HCT116 (cell line): ENCODE measurements around the gene MADCAM1. TPM values are rescaled to one million over a fixed set of nuclear protein-coding genes. Genes with fewer than 3 reads are reported as not detected.
A peak's percentile ranks its signal among the peaks of the same experiment; 100 is the strongest.

Source experiments
- ATAC-seq: fragments of 200-7000 bp; cut with Tn5 transposase; 2 replicates; pipeline ENCODE4 v1.9.1; 2020; ENCODE audit warnings: mild to moderate bottlenecking, moderate library complexity
- BruUV-seq: library from RNA; stranded (reverse); fragments of 400-500 nt; replicated peaks from 2 replicates; lab custom pipeline; 2021; lab: Mats Ljungman, UMichigan
- CTCF ChIA-PET: fragments of 300-600 bp; sonication (Branson Sonifier 250); formaldehyde crosslinking; loops from one replicate; lab custom pipeline; 2021; ENCODE audit warnings: antibody characterized with exemption; lab: Charles Lee
- POLR2A ChIA-PET: fragments of 300-600, 350-600 bp; sonication (Branson Sonifier 250); formaldehyde crosslinking; loops from one replicate; lab custom pipeline; 2021; ENCODE audit warnings: antibody characterized with exemption; lab: Charles Lee
- RAD21 ChIA-PET, 2 experiments: fragments of 300-600 bp; sonication (Branson Sonifier 250); formaldehyde crosslinking; loops; one replicate each; lab custom pipeline; 2023; ENCODE audit warnings: low total read pairs in 2 of 2; ENCODE audit not compliant: uncharacterized antibody in 2 of 2, unreplicated experiment in 2 of 2, low non-redundant PET in 1 of 2; lab: Charles Lee
- DNase-seq: peaks from one replicate; pipeline ENCODE4 v3.0.0-alpha.2; 2010; ENCODE audit warnings: low read depth, low spot score
- H2AFZ ChIP-seq: fragments of 200-600 bp; shearing (Covaris generic), sonication (generic); 2 replicates; pipeline ENCODE4 v1.6.1; 2017; ENCODE audit warnings: low read depth, mixed run types, mixed read lengths, antibody characterized with exemption, low read length; ENCODE audit not compliant: poor library complexity, severe bottlenecking
- H3K27ac ChIP-seq: 2 replicates; pipeline ENCODE4 v1.5.1; 2012; ENCODE audit warnings: low read depth, low read length
- H3K27me3 ChIP-seq: fragments of 200-600 bp; sonication (generic); 2 replicates; pipeline ENCODE4 v1.6.1; 2016; ENCODE audit warnings: mixed run types, low read length, mixed read lengths; ENCODE audit not compliant: insufficient read depth
- H3K36me3 ChIP-seq, 2 experiments: fragments of 200-500 bp in 1 of 2; fragments of 200-600 bp in 1 of 2; sonication (Bioruptor generic) in 1 of 2; sonication (generic) in 1 of 2; 2 replicates each; pipeline versions ENCODE4 v1.5.1 to v1.6.1; 2014 to 2016; ENCODE audit warnings: low read length in 2 of 2, inconsistent platforms in 1 of 2, mixed read lengths in 1 of 2, mixed run types in 1 of 2; ENCODE audit not compliant: insufficient read depth in 2 of 2, control insufficient read depth in 1 of 2
- H3K4me1 ChIP-seq, 2 experiments: fragments of 200-600 bp in 1 of 2; sonication (generic) in 1 of 2; 2 replicates each; pipeline versions ENCODE4 v1.5.1 to v1.6.1; 2012 to 2017; ENCODE audit warnings: low read length in 2 of 2, inconsistent platforms in 1 of 2, mild to moderate bottlenecking in 1 of 2, mixed read lengths in 1 of 2, mixed run types in 1 of 2, moderate library complexity in 1 of 2; ENCODE audit not compliant: insufficient read depth in 2 of 2, control insufficient read depth in 1 of 2
- H3K4me2 ChIP-seq: fragments of 200-600 bp; sonication (generic); 2 replicates; pipeline ENCODE4 v1.6.1; 2017; ENCODE audit warnings: mixed run types, low read length, mixed read lengths
- H3K4me3 ChIP-seq, 2 experiments: fragments of 200-600 bp in 1 of 2; sonication (generic) in 1 of 2; replicated peaks in 1 of 2; 2 replicates each; pipeline ENCODE4 v1.5.1; 2011 to 2016; ENCODE audit warnings: low read length in 2 of 2, control low read depth in 1 of 2, low read depth in 1 of 2, mild to moderate bottlenecking in 1 of 2, mixed read lengths in 1 of 2, mixed run types in 1 of 2
- H3K79me2 ChIP-seq: fragments of 200-600 bp; sonication (generic); 2 replicates; pipeline ENCODE4 v1.6.1; 2017; ENCODE audit warnings: mild to moderate bottlenecking, mixed run types, low read length, moderate library complexity, mixed read lengths; ENCODE audit not compliant: insufficient read depth
- H3K9ac ChIP-seq: fragments of 200-600 bp; sonication (generic); 2 replicates; pipeline ENCODE4 v1.6.1; 2016; ENCODE audit warnings: low read length, mixed read lengths
- H3K9me2 ChIP-seq: fragments of 200-600 bp; sonication (generic), shearing (Covaris generic); 2 replicates; pipeline ENCODE4 v1.6.1; 2017; ENCODE audit warnings: mixed run types, mild to moderate bottlenecking, moderate library complexity; ENCODE audit not compliant: insufficient read depth
- H3K9me3 ChIP-seq, 2 experiments: fragments of 200-500 bp in 1 of 2; fragments of 200-600 bp in 1 of 2; sonication (Bioruptor generic) in 1 of 2; sonication (generic) in 1 of 2; 2 replicates each; pipeline ENCODE4 v1.6.1; 2014 to 2017; ENCODE audit warnings: low read length in 2 of 2, mixed read lengths in 2 of 2, inconsistent platforms in 1 of 2, low read depth in 1 of 2, mild to moderate bottlenecking in 1 of 2, mixed run types in 1 of 2, moderate library complexity in 1 of 2; ENCODE audit not compliant: control insufficient read depth in 1 of 2, insufficient read depth in 1 of 2
- H4K20me1 ChIP-seq: fragments of 200-600 bp; sonication (generic), shearing (Covaris generic); 2 replicates; pipeline ENCODE4 v1.6.1; 2017; ENCODE audit warnings: mixed run types, mild to moderate bottlenecking, moderate library complexity; ENCODE audit not compliant: insufficient read depth
- RAD21 ChIP-seq: IDR thresholded peaks from 2 replicates; pipeline ENCODE4 v1.6.1; 2012; ENCODE audit warnings: low read depth, mild to moderate bottlenecking
- YY1 ChIP-seq: IDR thresholded peaks from 2 replicates; pipeline ENCODE4 v1.6.1; 2011; ENCODE audit warnings: low read length, low read depth, moderate library complexity, mild to moderate bottlenecking; ENCODE audit not compliant: insufficient replicate concordance; ENCODE audit errors: extremely low read depth
- ZFX ChIP-seq: fragments of 450-650 bp; IDR thresholded peaks from 2 replicates; pipeline ENCODE4 v1.6.1; 2017
- ZNF274 ChIP-seq: fragments of 200-500 bp; sonication (Bioruptor generic); IDR thresholded peaks from 2 replicates; pipeline ENCODE4 v1.6.1; 2014; ENCODE audit warnings: mild to moderate bottlenecking, low read depth, low read length, inconsistent platforms
- intact Hi-C: fragments of 100-400 bp; cut with micrococcal nuclease; formaldehyde crosslinking; loops from 2 replicates; pipeline ENCODE4 v1.10.0; 2022
- total RNA-seq: library from RNA; stranded (reverse); gene quantifications from one replicate; pipeline ENCODE4 v1.2.1, GENCODE V29; 2021; ENCODE audit not compliant: unreplicated experiment
- TF ChIP-seq, protein P1 (sequence below): IDR thresholded peaks from 2 replicates; pipeline ENCODE4 v1.6.1; 2012; ENCODE audit warnings: low read depth

MADCAM1 gene
- total RNA-seq, 1 experiment from 2014 or later, result 0.57 TPM

DNA sequence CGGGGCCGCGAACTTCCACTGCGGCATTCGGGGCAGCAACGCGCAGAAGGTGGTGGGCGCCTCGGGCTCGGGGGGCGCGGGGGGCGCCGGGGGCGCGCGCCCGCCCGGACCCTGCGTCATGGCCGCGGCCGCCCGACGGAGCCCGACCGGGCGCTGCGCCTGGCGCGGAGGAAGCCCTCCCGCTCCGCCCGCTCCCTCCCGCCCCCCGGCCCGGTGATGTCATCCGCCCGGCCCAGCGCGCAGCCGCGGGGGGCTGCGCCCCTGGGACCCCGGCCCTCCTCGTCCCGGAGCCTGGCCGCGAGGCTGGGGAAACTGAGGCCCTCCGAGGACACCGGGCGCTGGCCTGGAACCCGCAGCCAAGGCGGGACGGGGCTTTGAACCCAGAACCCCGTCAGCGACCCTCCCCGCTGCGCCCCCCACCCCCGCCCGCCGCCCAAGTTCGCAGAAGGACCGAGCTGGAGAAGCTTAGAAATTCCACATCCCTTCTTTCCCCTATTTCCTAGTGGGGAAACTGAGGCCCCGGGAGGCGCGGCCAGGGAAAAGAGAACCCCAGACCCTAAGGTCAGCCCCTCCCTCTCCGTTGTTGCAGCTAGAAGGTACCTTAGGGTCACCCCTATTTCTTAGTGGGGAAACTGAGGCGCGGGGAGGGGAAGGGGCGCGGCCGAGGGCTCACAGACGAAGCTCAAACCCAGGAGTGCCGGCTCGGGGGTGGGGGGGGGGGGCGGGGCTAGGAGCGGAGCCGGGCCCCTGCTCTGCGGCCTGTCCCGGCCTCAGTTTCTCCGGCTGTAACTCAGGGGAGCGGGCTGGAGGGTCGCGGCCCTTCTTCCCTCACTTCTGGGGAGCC is 35.2 kb upstream of the MADCAM1 start, which contains the start of gene SHC2:
SHC2 (minus strand) TSS at position 157 of the 844 bp plus-strand sequence; CDS start at position 120, 37 bp downstream.
- intact Hi-C loops, result no loop called here
- Histone ChIP-seq H2AFZ (peak within 1 kb of the TSS; percentile 61), H3K9ac (peak within 1 kb of the TSS; percentile 57), H3K36me3 (no peaks in the 10 kb centered on the region), H3K4me1 (peaks cover 7 to 24% of the 10 kb centered on the region in 2 experiments; a peak in 3 of 4 replicates), H3K79me2 (no peaks in the 10 kb centered on the region), H3K9me3 (no peaks in the 10 kb centered on the region), H3K4me2 (peak within 1 kb of the TSS; percentile 96), H3K27me3 (no peaks in the 10 kb centered on the region), H3K27ac (peak within 1 kb of the TSS; percentile 62; the same call in 1 of the 2 replicates), H3K4me3 (peak within 1 kb of the TSS; percentile 63 to 66), H4K20me1 (no peaks in the 10 kb centered on the region), H3K9me2 (no peaks in the 10 kb centered on the region)
- ATAC-seq (no peak), DNase-seq (no peak)
- BruUV-seq, result no TSS peak
- RAD21 ChIA-PET, result no interaction called here
- TF ChIP-seq RAD21 (no peak), ZNF274 (no peak), ZFX (no peak), YY1 (no peak)
- TF ChIP-seq, protein P1, sequence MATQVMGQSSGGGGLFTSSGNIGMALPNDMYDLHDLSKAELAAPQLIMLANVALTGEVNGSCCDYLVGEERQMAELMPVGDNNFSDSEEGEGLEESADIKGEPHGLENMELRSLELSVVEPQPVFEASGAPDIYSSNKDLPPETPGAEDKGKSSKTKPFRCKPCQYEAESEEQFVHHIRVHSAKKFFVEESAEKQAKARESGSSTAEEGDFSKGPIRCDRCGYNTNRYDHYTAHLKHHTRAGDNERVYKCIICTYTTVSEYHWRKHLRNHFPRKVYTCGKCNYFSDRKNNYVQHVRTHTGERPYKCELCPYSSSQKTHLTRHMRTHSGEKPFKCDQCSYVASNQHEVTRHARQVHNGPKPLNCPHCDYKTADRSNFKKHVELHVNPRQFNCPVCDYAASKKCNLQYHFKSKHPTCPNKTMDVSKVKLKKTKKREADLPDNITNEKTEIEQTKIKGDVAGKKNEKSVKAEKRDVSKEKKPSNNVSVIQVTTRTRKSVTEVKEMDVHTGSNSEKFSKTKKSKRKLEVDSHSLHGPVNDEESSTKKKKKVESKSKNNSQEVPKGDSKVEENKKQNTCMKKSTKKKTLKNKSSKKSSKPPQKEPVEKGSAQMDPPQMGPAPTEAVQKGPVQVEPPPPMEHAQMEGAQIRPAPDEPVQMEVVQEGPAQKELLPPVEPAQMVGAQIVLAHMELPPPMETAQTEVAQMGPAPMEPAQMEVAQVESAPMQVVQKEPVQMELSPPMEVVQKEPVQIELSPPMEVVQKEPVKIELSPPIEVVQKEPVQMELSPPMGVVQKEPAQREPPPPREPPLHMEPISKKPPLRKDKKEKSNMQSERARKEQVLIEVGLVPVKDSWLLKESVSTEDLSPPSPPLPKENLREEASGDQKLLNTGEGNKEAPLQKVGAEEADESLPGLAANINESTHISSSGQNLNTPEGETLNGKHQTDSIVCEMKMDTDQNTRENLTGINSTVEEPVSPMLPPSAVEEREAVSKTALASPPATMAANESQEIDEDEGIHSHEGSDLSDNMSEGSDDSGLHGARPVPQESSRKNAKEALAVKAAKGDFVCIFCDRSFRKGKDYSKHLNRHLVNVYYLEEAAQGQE, result no peak
- POLR2A ChIA-PET, result interaction anchor here (0.7 kb wide), 1 partner anchor 338 kb away, joined by 5 read pairs; no protein-coding TSS in a partner anchor
- CTCF ChIA-PET, result interaction anchor here (1.4 kb wide), 1 partner anchor 45 kb away, joined by 5 read pairs; no protein-coding TSS in a partner anchor
